WTC11 (cell line): ENCODE measurements around the gene ARHGEF19. TPM values are rescaled to one million over a fixed set of nuclear protein-coding genes. Genes with fewer than 3 reads are reported as not detected.
"Not testable (repeated sequence)": the region's sequence is repeated elsewhere in the genome, so short reads cannot be mapped to it uniquely, and the experiment has no call there.

ENCODE experiments used
- ATAC-seq: fragments of 200-7000 bp; cut with Tn5 transposase; 2 replicates; pipeline ENCODE4 v1.10.0; 2021; ENCODE audit warnings: mild to moderate bottlenecking, moderate library complexity
- CTCF ChIA-PET: fragments of 300-600 bp; sonication (Branson Sonifier 250); formaldehyde crosslinking; loops from one replicate; lab custom pipeline; 2021; ENCODE audit warnings: antibody characterized with exemption; lab: Charles Lee
- POLR2A ChIA-PET: fragments of 350-600 bp; sonication (Branson Sonifier 250); formaldehyde crosslinking; loops from one replicate; lab custom pipeline; 2021; ENCODE audit warnings: antibody characterized with exemption; lab: Charles Lee
- DNase-seq: peaks from one replicate; pipeline ENCODE4 v3.0.0; 2021; ENCODE audit warnings: low spot score
- H3K27ac Mint-ChIP-seq: 2 replicates; pipeline ENCODE4 v1.8.0; 2021; ENCODE audit warnings: mixed read lengths
- H3K27me3 Mint-ChIP-seq: 2 replicates; pipeline ENCODE4 v1.8.0; 2021; ENCODE audit warnings: low read depth, mild to moderate bottlenecking, moderate library complexity, mixed read lengths
- H3K36me3 Mint-ChIP-seq: 2 replicates; pipeline ENCODE4 v1.8.0; 2021; ENCODE audit warnings: mixed read lengths
- H3K4me1 Mint-ChIP-seq: 2 replicates; pipeline ENCODE4 v1.8.0; 2022; ENCODE audit warnings: mixed read lengths
- H3K4me3 Mint-ChIP-seq: 2 replicates; pipeline ENCODE4 v1.8.0; 2021; ENCODE audit warnings: mild to moderate bottlenecking, moderate library complexity, mixed read lengths
- H3K9me3 Mint-ChIP-seq: 2 replicates; pipeline ENCODE4 v1.8.0; 2021; ENCODE audit warnings: mixed read lengths
- ATF1 ChIP-seq: sonication (generic); formaldehyde crosslinking; IDR thresholded peaks from 2 replicates; pipeline ENCODE4 v1.8.1; 2023; ENCODE audit warnings: mild to moderate bottlenecking, moderate library complexity, missing genetic modification reagents
- GRHL2 ChIP-seq: fragments of 250-450 bp; sonication (Bioruptor Pico); IDR thresholded peaks from 2 replicates; pipeline ENCODE4 v1.8.0; 2022; ENCODE audit warnings: mild to moderate bottlenecking, moderate library complexity; ENCODE audit not compliant: insufficient replicate concordance, severe bottlenecking
- NFYB ChIP-seq: sonication (generic); formaldehyde crosslinking; conservative IDR thresholded peaks from 2 replicates; pipeline ENCODE4 v1.8.0; 2022; ENCODE audit warnings: low read depth, missing genetic modification reagents
- NR1H2 ChIP-seq: sonication (generic); formaldehyde crosslinking; IDR thresholded peaks from 2 replicates; pipeline ENCODE4 v1.9.0; 2021; ENCODE audit warnings: mild to moderate bottlenecking, moderate library complexity, missing genetic modification reagents
- OVOL2 ChIP-seq: fragments of 250-450 bp; sonication (Bioruptor Pico); IDR thresholded peaks from 2 replicates; pipeline ENCODE4 v1.9.0; 2021; ENCODE audit warnings: mild to moderate bottlenecking, borderline replicate concordance
- SMAD4 ChIP-seq: sonication (generic); formaldehyde crosslinking; IDR thresholded peaks from 2 replicates; pipeline ENCODE4 v1.8.0; 2022; ENCODE audit warnings: mild to moderate bottlenecking, missing genetic modification reagents
- TP53 ChIP-seq: sonication (generic); formaldehyde crosslinking; IDR thresholded peaks from 2 replicates; pipeline ENCODE4 v1.8.1; 2023; ENCODE audit warnings: mild to moderate bottlenecking, missing genetic modification reagents
- ZNF121 ChIP-seq: sonication (generic); formaldehyde crosslinking; IDR thresholded peaks from 2 replicates; pipeline ENCODE4 v1.8.0; 2023; ENCODE audit warnings: missing genetic modification reagents
- ZNF138 ChIP-seq: sonication (generic); formaldehyde crosslinking; conservative IDR thresholded peaks from 2 replicates; pipeline ENCODE4 v1.8.1; 2022; ENCODE audit warnings: mild to moderate bottlenecking, moderate library complexity, missing genetic modification reagents
- ZNF423 ChIP-seq: fragments of 250-450 bp; sonication (Bioruptor Pico); IDR thresholded peaks from 2 replicates; pipeline ENCODE4 v2.1.2; 2022; ENCODE audit warnings: mild to moderate bottlenecking, moderate library complexity
- total RNA-seq: library from RNA; stranded (reverse); gene quantifications from 3 replicates; pipeline ENCODE4 v1.2.3, GENCODE V29; 2021
- TF ChIP-seq, protein P1 (sequence below): sonication (generic); formaldehyde crosslinking; IDR thresholded peaks from 2 replicates; pipeline ENCODE4 v1.8.1; 2023; ENCODE audit warnings: mild to moderate bottlenecking, missing genetic modification reagents, moderate library complexity
- TF ChIP-seq, protein P2 (sequence below): sonication (generic); formaldehyde crosslinking; IDR thresholded peaks from 2 replicates; pipeline ENCODE4 v1.8.0; 2022; ENCODE audit warnings: mild to moderate bottlenecking, missing genetic modification reagents
- TF ChIP-seq, protein P3 (sequence below): sonication (generic); formaldehyde crosslinking; IDR thresholded peaks from 2 replicates; pipeline ENCODE4 v1.8.1; 2023; ENCODE audit warnings: mild to moderate bottlenecking, moderate library complexity, missing genetic modification reagents
- TF ChIP-seq, protein P4 (sequence below): fragments of 250-450 bp; sonication (Bioruptor Pico); IDR thresholded peaks from 2 replicates; pipeline ENCODE4 v2.1.2; 2022; ENCODE audit warnings: mild to moderate bottlenecking, moderate library complexity
- TF ChIP-seq, protein P5 (sequence below): sonication (generic); formaldehyde crosslinking; IDR thresholded peaks from 2 replicates; pipeline ENCODE4 v1.8.1; 2022; ENCODE audit warnings: low read depth, mild to moderate bottlenecking, moderate library complexity, missing genetic modification reagents, borderline replicate concordance
- TF ChIP-seq, protein P6 (sequence below): sonication (generic); formaldehyde crosslinking; IDR thresholded peaks from 2 replicates; pipeline ENCODE4 v1.8.0; 2022; ENCODE audit warnings: mild to moderate bottlenecking, missing genetic modification reagents

ARHGEF19 gene
- total RNA-seq, 1 experiment from 2014 or later: 53.1 TPM

DNA sequence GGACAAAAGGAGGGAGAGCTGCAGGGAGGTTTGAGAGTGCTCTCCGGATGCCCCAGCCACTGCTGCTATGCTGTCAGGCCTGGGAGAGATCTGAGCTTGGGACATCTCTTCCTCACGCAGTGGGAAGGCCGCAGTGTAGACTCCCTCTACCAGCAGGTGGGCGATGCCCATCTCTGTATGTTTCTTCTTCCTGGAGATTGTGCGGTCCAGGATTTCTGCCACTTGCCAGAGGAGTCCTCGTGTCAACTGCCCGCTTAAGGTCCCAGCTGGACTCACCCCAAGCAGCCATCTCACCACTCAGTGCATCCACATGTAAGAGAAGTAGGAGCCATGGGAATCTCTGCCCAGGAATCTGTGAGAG lies 13.7 kb upstream of the ARHGEF19 start:
- peak overlapping the region; percentile 79 for H3K4me3 Mint-ChIP-seq
- POLR2A ChIA-PET: interaction anchor here (1.8 kb wide), 1 partner anchor 14 kb away, joined by 6 read pairs; the partner anchor contains the start of gene ARHGEF19
- CTCF ChIA-PET: interaction anchor here (1.3 to 3.4 kb wide), 6 partner anchors 8 to 167 kb away, joined by 3 to 26 read pairs (median 8); partner anchors contain the start of genes ARHGEF19 and CPLANE2
- H3K27me3 Mint-ChIP-seq: peaks cover 66% of the 10 kb centered on the region
- no peak for DNase-seq
- no peak for ATAC-seq
- TF ChIP-seq OVOL2 (CRISPR knock-in tag) (no peak), TP53 (CRISPR knock-in tag) (no peak), ATF1 (CRISPR knock-in tag) (no peak), ZNF423 (CRISPR knock-in tag) (no peak), ZNF121 (CRISPR knock-in tag) (no peak), NR1H2 (no peak), ZNF138 (no peak), GRHL2 (CRISPR knock-in tag) (no peak)
- TF ChIP-seq, protein P1, sequence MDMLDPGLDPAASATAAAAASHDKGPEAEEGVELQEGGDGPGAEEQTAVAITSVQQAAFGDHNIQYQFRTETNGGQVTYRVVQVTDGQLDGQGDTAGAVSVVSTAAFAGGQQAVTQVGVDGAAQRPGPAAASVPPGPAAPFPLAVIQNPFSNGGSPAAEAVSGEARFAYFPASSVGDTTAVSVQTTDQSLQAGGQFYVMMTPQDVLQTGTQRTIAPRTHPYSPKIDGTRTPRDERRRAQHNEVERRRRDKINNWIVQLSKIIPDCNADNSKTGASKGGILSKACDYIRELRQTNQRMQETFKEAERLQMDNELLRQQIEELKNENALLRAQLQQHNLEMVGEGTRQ (CRISPR knock-in tag): no peak
- TF ChIP-seq, protein P2, sequence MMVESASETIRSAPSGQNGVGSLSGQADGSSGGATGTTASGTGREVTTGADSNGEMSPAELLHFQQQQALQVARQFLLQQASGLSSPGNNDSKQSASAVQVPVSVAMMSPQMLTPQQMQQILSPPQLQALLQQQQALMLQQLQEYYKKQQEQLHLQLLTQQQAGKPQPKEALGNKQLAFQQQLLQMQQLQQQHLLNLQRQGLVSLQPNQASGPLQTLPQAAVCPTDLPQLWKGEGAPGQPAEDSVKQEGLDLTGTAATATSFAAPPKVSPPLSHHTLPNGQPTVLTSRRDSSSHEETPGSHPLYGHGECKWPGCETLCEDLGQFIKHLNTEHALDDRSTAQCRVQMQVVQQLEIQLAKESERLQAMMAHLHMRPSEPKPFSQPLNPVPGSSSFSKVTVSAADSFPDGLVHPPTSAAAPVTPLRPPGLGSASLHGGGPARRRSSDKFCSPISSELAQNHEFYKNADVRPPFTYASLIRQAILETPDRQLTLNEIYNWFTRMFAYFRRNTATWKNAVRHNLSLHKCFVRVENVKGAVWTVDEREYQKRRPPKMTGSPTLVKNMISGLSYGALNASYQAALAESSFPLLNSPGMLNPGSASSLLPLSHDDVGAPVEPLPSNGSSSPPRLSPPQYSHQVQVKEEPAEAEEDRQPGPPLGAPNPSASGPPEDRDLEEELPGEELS (CRISPR knock-in tag): no peak
- TF ChIP-seq, protein P3, sequence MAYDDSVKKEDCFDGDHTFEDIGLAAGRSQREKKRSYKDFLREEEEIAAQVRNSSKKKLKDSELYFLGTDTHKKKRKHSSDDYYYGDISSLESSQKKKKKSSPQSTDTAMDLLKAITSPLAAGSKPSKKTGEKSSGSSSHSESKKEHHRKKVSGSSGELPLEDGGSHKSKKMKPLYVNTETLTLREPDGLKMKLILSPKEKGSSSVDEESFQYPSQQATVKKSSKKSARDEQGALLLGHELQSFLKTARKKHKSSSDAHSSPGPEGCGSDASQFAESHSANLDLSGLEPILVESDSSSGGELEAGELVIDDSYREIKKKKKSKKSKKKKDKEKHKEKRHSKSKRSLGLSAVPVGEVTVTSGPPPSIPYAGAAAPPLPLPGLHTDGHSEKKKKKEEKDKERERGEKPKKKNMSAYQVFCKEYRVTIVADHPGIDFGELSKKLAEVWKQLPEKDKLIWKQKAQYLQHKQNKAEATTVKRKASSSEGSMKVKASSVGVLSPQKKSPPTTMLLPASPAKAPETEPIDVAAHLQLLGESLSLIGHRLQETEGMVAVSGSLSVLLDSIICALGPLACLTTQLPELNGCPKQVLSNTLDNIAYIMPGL: no peak
- TF ChIP-seq, protein P4, sequence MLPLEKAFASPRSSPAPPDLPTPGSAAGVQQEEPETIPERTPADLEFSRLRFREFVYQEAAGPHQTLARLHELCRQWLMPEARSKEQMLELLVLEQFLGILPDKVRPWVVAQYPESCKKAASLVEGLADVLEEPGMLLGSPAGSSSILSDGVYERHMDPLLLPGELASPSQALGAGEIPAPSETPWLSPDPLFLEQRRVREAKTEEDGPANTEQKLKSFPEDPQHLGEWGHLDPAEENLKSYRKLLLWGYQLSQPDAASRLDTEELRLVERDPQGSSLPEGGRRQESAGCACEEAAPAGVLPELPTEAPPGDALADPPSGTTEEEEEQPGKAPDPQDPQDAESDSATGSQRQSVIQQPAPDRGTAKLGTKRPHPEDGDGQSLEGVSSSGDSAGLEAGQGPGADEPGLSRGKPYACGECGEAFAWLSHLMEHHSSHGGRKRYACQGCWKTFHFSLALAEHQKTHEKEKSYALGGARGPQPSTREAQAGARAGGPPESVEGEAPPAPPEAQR (CRISPR knock-in tag): no peak
- TF ChIP-seq, protein P5, sequence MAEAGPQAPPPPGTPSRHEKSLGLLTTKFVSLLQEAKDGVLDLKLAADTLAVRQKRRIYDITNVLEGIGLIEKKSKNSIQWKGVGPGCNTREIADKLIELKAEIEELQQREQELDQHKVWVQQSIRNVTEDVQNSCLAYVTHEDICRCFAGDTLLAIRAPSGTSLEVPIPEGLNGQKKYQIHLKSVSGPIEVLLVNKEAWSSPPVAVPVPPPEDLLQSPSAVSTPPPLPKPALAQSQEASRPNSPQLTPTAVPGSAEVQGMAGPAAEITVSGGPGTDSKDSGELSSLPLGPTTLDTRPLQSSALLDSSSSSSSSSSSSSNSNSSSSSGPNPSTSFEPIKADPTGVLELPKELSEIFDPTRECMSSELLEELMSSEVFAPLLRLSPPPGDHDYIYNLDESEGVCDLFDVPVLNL: no peak
- H3K36me3 Mint-ChIP-seq: no peaks in the 10 kb centered on the region
- H3K9me3 Mint-ChIP-seq: no peaks in the 10 kb centered on the region
- H3K27ac Mint-ChIP-seq: no peak overlapping the region
- peaks cover 23% of the 10 kb centered on the region for H3K4me1 Mint-ChIP-seq

DNA sequence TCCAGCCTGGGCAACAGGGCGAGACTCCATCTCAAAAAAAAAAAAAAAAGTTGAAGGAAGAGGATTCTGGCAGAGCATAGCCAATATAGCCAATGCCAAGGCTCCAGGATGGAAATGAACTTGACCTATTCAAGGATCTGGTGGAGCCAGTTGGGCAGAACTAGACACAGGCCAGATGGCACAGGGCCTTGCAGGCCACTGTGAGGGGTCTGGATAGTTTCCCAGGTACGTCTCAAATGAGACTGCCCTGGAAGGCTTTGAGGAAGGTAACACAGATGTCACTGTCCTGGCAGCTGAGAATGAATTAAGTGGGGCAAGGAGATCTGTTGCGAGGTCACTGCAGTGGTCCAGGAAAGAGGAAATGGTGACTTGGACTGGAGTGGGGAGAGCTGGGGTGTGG lies 12.0 kb upstream of the ARHGEF19 start:
- Mint-ChIP-seq H3K27ac (no peak overlapping the region), H3K9me3 (no peaks in the 10 kb centered on the region), H3K4me1 (peaks cover 23% of the 10 kb centered on the region), H3K27me3 (peaks cover 72% of the 10 kb centered on the region), H3K36me3 (no peaks in the 10 kb centered on the region), H3K4me3 (no peak overlapping the region)
- ChIA-PET CTCF (no interaction called here), POLR2A (no interaction called here)
- ATAC-seq (no peak), DNase-seq (no peak)
- TF ChIP-seq NFYB (CRISPR knock-in tag) (no peak), NR1H2 (no peak), SMAD4 (CRISPR knock-in tag) (no peak), ZNF121 (CRISPR knock-in tag) (no peak)
- TF ChIP-seq, protein P6, sequence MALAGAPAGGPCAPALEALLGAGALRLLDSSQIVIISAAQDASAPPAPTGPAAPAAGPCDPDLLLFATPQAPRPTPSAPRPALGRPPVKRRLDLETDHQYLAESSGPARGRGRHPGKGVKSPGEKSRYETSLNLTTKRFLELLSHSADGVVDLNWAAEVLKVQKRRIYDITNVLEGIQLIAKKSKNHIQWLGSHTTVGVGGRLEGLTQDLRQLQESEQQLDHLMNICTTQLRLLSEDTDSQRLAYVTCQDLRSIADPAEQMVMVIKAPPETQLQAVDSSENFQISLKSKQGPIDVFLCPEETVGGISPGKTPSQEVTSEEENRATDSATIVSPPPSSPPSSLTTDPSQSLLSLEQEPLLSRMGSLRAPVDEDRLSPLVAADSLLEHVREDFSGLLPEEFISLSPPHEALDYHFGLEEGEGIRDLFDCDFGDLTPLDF: no peak

DNA sequence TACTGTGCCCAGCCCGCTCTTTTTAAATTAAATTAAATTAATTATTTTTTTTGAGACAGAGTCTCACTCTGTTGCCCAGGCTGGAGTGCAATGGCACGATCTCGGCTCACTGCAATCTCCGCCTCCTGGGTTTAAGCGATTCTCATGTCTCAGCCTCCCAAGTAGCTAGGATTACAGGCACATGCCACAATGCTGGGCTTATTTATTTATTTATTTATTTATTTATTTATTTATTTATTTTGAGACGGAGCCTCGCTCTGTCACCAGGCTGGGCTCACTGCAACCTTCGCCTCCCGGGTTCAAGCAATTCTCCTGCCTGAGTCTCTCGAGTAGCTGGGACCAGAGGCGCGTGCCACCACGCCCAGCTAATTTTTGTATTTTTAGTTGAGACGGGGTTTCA lies 10.3 kb upstream of the ARHGEF19 start:
- ATAC-seq, DNase-seq, H3K36me3 Mint-ChIP-seq, CTCF ChIA-PET, H3K27ac Mint-ChIP-seq, H3K9me3 Mint-ChIP-seq, POLR2A ChIA-PET, H3K4me3 Mint-ChIP-seq: not testable (repeated sequence)
- Mint-ChIP-seq H3K4me1 (peaks cover 17% of the 10 kb centered on the region), H3K27me3 (peaks cover 65% of the 10 kb centered on the region)
